ENCODE data around the gene ZNF473.

ZNF473 gene

DNA sequence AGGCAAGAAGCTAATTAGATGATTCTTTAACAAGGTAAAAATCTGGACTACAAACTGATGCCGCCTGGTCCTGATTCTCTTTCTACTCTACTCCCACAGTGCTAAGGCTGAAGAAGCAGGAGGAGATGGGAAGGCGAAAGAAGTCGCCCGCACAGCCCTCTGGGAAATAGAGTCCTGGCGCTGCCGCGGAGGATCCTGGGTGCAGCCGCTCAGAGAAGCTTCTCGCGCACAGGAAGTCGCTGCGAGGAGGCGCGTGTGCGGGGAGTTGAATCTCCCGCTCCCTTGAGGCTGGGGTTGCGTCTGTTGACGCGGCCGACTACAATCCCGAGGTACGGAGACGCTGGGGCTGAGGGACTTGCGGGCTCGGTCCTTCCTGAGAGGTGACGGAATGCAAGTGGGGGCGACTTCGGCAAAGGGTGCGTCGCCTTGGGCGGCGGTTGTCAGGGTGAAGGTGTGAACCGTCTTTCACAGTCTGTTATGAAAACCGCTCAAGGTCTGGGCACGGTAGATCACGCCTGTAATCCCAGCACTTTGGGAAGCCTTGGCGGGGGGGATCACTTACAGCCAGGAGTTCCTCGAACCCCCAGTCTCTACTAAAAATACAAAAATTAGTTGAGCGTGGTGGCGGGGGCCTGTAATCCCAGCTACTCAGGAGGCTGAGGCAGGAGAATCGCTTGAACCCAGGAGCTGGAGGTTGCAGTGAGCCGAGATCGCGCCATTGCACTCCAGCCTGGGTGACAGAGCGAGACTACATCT lies at the start of gene ZNF473:
TSS of gene ZNF473 (plus strand) at position 212 of the 756 bp plus-strand sequence. CDS start 5,078 bp downstream, outside the sequence.
- DNase-seq (ENCODE audit: low read depth) = peak; percentile 79

DNA sequence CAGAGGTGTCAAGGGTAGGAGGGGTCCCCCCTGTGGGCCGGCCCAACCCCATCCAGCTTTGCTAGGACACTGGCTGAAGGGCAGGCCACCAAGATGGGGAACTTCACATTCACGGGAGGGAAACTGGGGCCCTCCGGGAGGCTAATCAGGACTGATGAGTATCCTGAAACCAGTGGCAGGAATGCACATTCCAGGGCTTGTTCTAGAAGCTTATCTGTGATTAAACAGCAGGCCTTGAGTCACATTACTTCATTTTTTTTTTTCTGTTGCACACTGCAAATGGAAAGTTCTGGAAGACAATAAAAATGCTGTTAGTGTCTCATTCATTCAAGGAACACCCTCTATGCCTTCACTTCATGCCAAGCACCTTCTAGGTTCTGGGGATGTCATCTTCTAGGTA lies 49.3 kb upstream of the ZNF473 start:
- no peak for DNase-seq (ENCODE audit: low read depth)

DNA sequence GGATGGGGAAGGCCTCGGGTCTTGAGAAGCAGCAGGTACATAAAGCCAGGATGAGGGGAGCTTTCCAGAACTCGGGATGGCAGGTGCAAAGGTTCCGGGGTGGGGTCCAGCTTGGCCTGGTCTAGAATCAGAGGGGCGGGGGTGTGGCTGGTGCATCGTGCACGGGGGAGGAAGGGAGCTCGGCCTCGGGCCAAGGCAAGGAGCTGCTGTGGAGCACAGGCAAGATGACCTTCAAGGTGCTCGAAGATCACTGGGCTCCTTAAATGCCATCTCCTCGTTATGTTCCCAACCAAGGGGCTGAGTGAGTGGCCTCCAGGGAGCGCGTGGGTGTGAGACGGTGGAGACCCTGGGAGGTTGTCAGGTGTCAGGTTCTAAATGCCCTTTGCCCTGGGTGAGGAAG lies 48.7 kb upstream of the ZNF473 start:
- DNase-seq (ENCODE audit: low read depth) = no peak

DNA sequence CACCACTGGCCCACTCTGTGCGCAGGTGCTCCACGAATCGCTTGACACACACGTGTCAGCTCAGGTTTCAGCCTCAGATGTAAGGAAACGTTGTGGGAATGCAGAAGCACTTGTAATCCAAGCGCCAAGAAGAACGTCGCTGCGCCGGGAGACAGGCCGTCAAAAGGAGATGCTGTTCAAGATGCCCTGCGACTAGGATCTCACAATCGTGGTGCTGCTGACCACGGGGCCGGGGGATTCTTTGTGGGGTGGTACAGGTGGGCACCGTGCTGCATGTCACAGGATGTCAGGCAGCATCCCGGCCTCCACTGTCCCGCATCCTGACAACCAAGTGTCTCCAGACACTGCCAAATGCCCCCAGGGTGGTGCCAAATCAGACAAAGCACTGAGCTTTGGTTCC lies 47.9 kb upstream of the ZNF473 start:
- no peak for DNase-seq (ENCODE audit: low read depth)

DNA sequence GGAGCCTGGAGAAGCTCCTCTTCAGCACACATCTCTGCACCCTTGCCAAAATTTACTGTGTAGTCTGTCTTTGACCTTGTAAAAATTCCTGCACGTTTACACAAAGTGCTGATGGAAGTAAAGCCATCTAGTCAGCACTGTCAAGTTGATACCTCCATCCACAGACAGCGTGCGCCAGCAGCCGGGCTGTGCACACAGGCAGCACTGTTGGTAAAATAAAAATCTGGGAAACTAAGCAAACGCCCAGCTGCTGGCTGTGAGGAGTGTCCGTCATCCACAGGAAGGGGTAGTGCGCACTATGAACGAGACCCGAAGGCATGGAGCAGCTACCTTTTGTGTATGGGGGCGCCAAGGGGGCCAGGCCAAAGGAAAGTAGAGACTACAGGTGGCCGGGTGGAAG lies 47.5 kb upstream of the ZNF473 start:
- no peak for DNase-seq (ENCODE audit: low read depth)

DNA sequence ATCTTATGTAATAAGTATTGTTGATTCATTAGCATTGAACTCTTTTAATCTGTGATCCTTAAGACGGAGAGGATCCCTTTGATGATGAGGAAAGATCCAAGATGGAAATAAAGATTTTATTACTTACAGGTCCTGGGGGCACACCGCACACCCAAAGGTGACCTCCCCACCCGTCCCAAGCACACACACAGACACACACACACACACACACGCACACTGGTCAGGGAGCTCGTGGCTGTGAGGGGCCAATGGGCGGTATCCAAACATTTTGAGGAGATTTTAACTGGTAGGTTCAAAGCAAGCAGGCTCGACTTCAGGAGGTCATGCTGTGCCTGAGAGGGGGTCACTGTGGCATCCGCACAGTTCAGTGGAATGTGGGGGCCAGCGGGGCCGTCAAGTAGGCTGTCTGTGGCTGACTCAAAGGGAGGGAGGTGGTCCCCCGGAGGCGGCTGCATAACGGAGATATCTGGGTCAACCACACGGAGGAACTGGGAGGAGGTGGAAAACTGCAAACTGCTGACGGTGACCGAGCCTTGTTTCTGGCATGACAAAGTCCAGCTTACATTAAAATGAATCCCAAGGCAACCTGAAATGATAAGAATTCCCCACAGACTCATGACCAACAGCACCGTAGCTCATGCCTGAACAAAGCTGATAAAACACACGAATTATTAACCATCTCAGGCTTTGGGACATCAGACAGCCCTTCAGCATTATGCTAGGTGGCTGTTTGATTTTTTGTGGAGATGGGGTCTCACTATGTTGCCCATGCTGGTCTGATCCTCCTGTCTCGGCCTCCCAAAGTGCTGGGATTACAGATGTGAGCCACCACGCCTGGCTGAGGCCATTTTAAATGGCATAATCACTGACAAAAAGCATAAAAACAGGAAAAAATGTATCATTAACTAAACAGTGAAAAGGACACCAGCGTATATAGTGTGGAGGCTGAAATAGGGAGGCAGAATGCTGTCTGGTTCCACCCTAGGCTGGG lies 43.9 kb upstream of the ZNF473 start:
- no peak for DNase-seq (ENCODE audit: low read depth)

DNA sequence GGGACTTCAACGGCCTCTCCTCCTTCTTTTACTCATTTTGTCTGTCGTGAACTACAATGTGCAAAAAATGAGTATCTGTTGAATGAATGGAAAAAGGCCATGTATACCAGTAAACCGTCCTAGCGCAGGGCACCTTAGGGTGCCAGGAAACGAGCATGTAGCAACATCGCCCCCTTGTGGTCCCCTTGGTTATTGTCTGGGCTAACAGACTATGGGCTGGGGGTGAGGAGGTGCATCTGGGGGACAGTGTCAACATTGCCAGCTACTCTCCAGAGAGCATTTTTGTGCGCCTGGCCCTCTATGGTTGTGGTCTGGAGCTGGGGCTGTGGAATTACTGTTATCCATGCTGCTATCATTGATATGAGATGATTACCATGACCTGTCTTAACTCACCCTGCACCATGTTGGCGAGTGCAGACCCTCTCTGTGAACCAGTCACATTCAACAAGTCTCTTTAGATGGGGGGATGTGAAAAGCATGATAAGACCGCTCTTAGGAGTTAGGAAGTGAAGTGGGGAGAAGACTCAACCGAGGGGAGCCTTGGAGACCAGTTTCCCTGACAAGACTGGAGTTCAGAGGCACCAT lies 42.1 kb upstream of the ZNF473 start:
- peak; percentile 82 for DNase-seq (ENCODE audit: low read depth)

DNA sequence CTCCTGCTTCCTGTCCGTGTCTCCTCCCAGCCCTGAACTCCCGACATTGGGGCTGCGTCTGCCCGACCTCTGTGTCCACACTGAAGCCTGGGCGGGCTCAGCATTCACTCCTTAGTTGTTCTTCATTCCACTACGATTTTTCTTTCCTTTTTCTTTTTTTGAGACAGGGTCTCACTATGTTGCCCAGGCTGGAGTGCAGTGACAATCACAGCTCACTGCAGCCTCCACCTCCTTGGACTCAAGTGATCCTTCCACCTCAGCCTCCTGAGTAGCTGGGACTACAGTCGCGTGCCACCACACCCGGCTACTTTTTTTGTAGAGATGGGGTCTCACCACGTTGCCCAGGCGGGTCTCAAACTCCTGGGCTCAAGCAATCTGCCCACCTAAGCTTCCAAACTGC lies 41.3 kb upstream of the ZNF473 start:
- no peak for DNase-seq (ENCODE audit: low read depth)

DNA sequence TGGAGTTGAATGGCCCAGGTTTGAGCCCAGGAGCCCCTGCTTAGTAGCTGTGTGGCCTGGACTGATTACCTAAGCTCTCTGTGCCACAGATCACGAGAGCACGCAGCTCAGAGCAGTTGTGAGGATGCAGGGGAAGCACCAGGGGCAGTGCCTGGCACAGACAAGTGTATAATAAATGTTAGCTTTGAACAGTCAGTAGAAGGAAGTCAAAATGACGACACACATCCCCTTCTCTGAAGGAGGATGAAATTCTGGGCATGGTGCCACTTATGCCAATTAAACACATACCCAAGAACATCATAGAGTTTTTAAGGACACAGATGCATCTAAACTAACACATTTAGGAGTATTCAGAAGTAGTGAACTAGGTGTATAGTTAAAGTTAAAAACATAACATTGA lies 39.9 kb upstream of the ZNF473 start:
- no peak for DNase-seq (ENCODE audit: low read depth)

DNA sequence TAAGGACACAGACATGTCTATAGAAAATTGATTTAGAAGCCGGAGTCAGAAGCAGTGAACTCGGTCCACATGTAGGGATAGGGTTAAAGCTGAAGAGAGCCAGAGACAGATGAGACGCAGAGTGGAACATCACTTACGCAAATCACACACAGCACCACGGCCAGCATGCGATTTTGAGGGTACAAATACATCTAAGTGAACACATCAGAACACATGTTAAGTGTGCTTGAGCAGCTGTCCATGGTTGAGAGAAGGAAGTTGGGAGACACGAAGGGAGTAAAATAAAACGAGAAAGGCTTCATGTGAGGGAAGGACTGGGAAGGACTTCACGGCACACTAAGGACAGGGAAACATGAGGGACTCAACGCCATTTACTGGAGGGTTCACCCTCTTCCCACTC lies 39.5 kb upstream of the ZNF473 start:
- DNase-seq (ENCODE audit: low read depth) = no peak

DNA sequence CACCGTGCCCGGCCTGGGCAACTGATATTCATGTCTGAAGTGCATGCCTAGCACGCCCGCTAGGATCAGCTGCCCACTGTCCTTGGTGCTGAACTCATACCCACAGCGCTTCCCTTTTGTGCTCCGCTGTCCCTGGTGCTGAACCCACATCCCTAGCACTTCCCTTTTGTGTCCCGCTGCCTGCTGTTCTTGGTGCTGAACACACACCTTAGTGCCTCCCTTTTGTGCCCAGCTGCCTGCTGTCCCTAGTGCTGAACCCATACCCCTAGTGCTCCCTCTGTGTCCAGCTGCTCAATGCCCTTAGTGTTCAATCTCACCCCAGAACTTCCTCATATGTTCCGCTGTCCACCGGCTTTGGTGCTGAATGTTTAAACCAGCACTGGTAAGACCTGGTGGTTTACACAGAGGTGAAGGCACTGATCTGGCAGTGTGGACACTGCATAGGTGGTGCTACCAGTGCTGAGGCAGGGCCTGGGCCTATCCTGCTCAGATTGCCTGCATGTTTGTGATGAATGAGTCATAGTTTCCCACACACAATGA lies 38.6 kb upstream of the ZNF473 start:
- DNase-seq (ENCODE audit: low read depth) = peak; percentile 53

DNA sequence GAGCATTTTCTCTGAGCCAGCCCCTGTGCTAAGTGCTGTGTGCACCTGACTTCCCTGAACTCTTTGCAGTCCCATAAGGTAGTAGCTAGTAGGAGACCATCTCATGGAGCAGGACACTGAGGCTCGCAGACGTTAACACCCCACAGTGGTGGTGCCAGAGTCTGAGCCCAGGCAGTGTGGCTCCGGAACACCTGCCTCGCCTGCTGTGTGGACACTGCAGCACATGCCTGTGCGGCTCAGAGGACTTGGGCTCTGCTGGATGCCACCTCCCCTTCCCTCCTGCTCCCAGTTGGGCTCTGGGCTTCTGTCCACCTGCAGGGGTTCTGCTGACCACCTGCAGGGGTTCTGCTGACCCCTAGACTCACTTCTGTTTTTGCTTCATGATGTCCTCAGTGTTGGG lies 37.8 kb upstream of the ZNF473 start:
- no peak for DNase-seq (ENCODE audit: low read depth)

DNA sequence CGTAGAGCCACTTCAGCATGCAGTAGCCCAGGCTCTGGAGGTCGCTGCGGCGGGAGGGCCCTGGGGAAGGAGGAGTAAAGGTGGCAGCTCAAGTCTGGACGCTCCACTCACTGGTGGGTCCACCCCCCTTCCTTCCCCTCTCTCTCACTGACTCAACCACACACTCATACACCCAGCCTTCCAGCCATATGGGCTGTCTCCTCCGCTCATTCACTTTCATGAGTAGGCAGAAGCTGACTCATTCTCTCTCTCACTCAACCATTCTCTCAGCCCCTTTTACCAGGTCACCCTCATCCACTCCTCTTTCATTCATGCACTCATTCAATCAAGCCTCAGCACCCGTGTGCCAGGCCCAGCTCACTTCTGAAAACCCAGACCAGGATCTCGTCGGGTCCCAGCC lies 37.4 kb upstream of the ZNF473 start:
- no peak for DNase-seq (ENCODE audit: low read depth)

DNA sequence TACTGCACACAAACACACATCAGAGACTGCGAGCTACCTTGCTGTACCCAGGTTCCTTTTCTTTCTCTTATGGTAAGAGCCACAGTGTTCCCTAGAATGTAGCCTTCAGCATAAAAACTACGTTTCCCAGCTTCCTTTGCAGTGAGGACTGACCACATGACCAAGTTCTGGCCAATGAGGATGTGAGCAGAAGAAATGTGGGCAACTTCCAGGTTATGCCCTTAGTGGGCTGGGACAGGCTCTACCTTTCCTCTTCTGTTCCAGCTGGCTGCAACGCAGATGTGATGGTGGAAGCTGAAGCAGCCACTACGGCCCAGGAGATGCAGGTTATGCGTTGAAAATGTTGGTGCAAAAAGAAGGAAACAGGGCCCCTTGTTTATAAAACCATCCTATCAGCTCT lies 28.1 kb upstream of the ZNF473 start:
- DNase-seq (ENCODE audit: low read depth) = no peak

DNA sequence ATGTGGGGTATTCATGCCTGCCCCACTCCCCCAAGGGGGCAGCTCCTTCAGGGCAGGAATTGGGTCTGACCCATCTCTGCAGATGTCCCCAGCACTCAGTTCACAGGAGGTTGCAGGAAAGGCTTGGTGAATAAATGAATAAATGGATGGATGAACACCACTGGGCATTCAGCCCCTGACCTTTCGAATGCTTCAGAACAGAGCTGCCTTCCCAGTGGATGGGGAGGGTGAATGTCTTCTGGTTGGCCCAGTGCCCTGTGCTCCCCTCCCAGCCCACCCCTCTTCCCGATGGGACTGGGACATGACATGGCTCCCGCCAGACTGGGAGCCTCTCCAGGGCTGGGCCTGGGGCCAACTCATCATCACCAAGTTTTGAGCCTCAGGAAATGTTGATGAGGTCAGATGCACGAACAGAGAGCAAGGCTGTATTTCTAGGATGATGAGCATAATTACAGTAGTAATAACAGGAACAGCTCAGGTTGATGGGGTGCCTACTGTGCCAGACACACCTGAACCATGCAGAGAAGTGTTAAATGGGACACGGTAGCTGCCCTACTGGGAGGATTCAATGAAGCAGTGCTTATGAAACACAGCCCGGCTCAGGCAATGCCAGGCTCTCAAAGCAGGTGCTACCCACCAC lies 26.3 kb upstream of the ZNF473 start:
- no peak for DNase-seq (ENCODE audit: low read depth)

DNA sequence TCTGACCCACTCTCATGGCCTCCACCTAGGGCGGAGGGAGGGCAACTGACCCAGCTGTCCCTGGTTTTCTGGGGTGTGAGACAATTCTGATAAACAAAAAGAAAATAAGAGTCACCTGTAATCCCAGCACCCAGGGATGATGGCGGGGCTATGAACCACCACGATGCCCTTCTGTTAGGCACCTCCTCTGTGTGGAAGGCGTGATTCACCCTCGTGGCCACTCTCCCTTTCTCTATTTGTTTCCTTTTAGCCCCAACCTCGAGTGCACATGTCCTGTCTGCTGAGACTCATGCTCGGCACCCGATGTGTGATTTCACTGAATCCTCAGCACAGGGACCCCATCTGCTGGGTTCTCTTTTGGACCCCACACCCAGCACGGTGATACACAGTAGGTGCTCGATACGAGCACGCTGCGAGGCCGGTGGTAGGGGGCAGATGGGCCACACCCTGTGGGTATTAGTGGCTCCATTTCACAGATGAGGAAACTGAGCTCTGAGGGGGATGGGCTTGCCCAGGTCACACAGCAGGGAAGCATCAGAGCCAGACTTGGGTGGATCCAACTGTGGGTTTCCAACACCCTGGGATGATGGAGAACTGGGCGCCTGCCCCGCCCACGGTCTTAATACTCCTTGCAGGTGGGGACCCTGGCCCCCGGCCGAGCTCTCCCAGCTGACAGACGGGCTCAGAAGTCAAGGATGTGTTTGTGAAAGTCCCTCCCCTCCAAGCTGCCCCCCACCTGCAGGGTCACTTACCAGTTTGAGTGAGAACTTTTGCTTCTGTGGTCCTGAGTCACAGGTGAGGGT lies 25.6 kb upstream of the ZNF473 start:
- DNase-seq (ENCODE audit: low read depth) = no peak

DNA sequence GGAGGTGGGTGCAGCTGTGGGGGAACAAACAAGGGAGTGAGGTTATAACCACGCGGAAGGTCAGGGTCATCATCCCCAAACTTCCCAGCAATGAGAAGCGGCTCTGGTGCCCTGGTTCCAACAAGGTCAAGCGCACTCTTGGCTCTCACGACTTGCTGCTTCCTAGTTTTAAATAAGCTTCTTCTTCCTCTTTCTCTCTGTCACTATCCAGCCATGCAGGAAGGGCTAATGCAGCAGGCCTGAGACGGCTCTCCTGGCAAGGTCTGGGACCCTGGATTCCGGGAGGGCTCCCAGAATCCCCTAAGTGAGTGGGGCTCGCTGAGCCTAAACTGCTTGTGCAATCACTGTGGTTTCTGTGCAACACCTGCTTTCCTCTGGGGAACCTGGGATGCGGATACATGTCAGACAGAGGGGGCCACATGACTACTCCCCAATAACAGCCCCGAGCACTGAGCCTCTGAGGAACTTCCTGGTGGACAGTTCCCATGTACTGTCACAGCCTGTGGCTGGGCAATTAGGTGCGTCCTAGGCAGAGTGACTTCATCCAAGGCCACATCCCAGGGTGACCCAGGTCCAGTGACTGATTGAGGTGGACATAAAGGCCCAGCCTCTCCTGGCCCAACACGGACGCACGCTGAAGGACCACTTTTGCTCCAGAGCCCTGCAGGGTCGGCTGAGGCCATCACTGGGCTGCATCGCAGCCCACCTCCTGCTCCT lies 24.8 kb upstream of the ZNF473 start:
- DNase-seq (ENCODE audit: low read depth) = no peak

DNA sequence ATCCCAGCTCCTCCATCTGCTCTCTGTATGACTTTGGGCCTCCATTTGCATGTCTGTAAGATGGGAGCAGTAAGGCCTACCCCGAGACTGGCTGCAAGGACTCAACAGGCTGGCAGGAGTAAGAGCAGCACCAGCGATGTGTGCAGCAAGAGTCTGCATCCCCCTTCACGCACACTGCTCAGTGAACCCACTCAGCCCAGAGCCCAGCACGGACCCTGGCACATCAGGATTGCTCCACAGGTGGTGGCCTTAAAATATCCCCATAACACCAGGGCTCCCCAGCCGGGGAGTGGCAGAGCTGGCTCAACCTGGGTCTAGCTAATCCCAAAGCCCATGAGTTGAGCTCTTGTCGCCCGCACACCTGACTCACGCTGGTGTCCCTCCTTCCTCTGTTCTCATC lies 24.0 kb upstream of the ZNF473 start:
- DNase-seq (ENCODE audit: low read depth) = no peak

DNA sequence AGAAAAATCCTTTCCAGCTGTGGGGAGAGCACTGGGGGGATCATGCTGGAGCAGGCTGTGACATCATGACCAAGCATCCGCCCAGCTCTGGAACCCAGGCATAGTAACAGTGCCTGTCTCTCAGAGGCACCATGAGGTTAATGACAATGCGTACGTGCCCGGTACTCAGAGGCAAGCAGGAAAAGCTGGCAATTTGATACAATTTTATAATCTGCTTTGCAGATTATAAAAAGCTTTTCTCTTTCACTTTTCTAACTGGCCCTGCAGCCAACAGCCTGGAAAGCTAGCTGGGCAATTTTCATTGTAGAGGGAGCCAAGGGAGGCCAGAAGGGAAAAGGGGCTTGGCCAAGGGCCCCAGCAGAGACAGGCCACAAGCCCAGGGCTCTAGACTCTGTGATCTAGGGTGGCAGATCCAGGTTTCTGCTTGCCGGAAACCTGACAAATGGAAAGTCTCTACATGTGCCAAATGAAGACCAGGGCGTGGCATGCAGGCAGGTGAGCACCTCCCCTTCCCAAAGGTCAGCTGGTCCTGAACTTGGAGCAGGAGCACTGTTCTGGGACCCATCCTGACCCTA lies 23.3 kb upstream of the ZNF473 start:
- DNase-seq (ENCODE audit: low read depth) = no peak

DNA sequence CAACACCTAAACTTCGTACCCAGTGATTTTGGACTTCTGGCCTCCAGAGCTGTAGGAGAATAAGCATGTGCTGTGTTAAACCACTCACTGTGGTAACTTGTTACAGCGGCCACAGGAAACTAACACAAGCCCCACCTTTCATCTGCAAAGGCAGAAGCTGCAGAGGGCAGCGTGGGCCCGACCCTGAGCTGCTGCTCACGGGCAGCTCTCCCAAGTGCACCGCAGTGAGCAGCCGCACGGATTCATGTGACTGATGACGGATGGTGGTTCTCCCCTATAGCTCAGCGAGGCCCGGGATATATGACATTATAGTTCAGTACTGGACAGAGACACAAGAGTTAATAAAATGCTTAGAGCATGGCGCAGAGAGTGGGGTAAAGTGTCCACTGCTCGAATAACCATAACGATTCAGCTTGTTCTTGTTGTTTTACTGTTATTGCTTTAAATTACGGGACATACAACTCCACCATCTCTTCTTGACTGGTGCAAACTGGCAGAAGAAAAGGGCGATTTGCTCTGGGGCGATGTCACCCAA lies 22.5 kb upstream of the ZNF473 start:
- DNase-seq (ENCODE audit: low read depth) = no peak

Data from stimulated activated CD8-positive, alpha-beta memory T cell treated with anti-CD3 and anti-CD28 coated beads, Interleukin-7, amount 100 ng/mL, for 24 hours (primary cell).